ENCODE data around the gene PTTG1IP2. TPM values are rescaled to one million over a fixed set of nuclear protein-coding genes. Genes with fewer than 3 reads are reported as not detected.
A peak's percentile ranks its signal among the peaks of the same experiment; 100 is the strongest.

Gene PTTG1IP2
- polyA plus RNA-seq, 2 of the 4 experiments (the other 2 are of a cell fraction): not detected

DNA sequence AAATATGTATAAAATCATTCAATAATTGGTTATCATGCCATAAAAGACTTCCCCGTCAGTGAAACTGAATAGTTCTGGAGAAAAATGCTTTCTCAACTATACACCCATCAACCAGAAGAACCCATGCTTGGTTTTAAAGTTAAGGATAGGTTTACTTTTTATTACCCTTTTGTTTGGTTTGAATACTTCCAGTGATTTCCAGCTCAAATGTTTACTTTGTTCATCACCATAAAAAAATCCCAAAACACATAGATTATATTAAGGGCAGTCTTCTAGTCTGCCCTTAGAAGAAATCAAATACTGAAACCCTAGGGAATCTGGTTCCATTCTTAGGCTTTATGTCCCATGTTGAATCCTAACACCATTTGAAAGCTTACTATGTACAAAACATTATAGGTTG, 49.2 kb downstream of the PTTG1IP2 start:
- CTCF ChIA-PET: interaction anchor here (1.2 kb wide), 1 partner anchor 9 kb away, joined by 3 read pairs; no protein-coding TSS in a partner anchor
- H3K4me2 ChIP-seq: no peak overlapping the region
- DNase-seq (ENCODE audit: low read depth in 1 of 2, low spot score in 1 of 2): no peak
- 20% methylated on average over 1 of the region's 1 CpG for WGBS (ENCODE audit: missing lambda C conversion rate)
- ATAC-seq: no peak
- no peaks in the 10 kb centered on the region for H3K4me1 ChIP-seq
- TF ChIP-seq KDM5A (IDR thresholded peaks at IDR 0.05) (no peak), MAFK (IDR thresholded peaks at IDR 0.05; ENCODE audit: partially characterized antibody) (no peak), RNF2 (IDR thresholded peaks at IDR 0.05; ENCODE audit: borderline replicate concordance, low read depth) (no peak), HOXB13 (CRISPR knock-in tag; IDR thresholded peaks at IDR 0.05; ENCODE audit: low read depth) (no peak), HES2 (IDR thresholded peaks at IDR 0.05) (no peak), MYC (IDR thresholded peaks at IDR 0.05; ENCODE audit: borderline replicate concordance, low read length) (no peak), BHLHE40 (IDR thresholded peaks at IDR 0.05; ENCODE audit: low read depth, low read length) (no peak), RARB (CRISPR knock-in tag; IDR thresholded peaks at IDR 0.05) (no peak)
- no peaks in the 10 kb centered on the region for H3K9me3 ChIP-seq
- no peak overlapping the region for H3K4me3 ChIP-seq
- FAIRE-seq: peak; percentile 54
- no peak overlapping the region for H3K27ac ChIP-seq
- POLR2A ChIA-PET: no interaction called here

- whole genome bisulfite sequencing (ENCODE audit: missing lambda C conversion rate): 9% methylated on average over 5 of the region's 5 CpGs
- H3K27ac ChIP-seq: no peak overlapping the region
- no peaks in the 10 kb centered on the region for H3K9me3 ChIP-seq
- no peak overlapping the region for H3K4me2 ChIP-seq
- no peak for DNase-seq (ENCODE audit: low read depth in 1 of 2, low spot score in 1 of 2)
- ChIA-PET CTCF (no interaction called here), POLR2A (no interaction called here)
- H3K4me1 ChIP-seq: no peaks in the 10 kb centered on the region
- ATAC-seq: no peak
- TF ChIP-seq MAFK (IDR thresholded peaks at IDR 0.05; ENCODE audit: partially characterized antibody) (no peak), RAD21 (conservative IDR thresholded peaks at IDR 0.05 in 1 of 2, IDR thresholded peaks at IDR 0.05 in 1 of 2) (no peak), KDM5A (IDR thresholded peaks at IDR 0.05) (no peak), ZC3H11A (IDR thresholded peaks at IDR 0.05) (no peak), PHF8 (IDR thresholded peaks at IDR 0.05; ENCODE audit: borderline replicate concordance, low read depth) (no peak), CBX8 (IDR thresholded peaks at IDR 0.05) (no peak), MAX (IDR thresholded peaks at IDR 0.05) (no peak), EHMT2 (IDR thresholded peaks at IDR 0.05; ENCODE audit: low read depth) (no peak), RNF2 (IDR thresholded peaks at IDR 0.05; ENCODE audit: borderline replicate concordance, low read depth) (no peak), ZSCAN20 (CRISPR knock-in tag; IDR thresholded peaks at IDR 0.05) (no peak), NFE2L2 (conservative IDR thresholded peaks at IDR 0.05; ENCODE audit: low read length) (no peak), JUNB (IDR thresholded peaks at IDR 0.05) (no peak), MAZ (IDR thresholded peaks at IDR 0.05; ENCODE audit: borderline replicate concordance, low read depth, low read length) (no peak), EP300 (IDR thresholded peaks at IDR 0.05) (no peak), MYC (IDR thresholded peaks at IDR 0.05; ENCODE audit: borderline replicate concordance, low read length) (no peak), HDAC2 (IDR thresholded peaks at IDR 0.05) (no peak), HMGXB4 (CRISPR knock-in tag; IDR thresholded peaks at IDR 0.05; ENCODE audit: borderline replicate concordance) (no peak), GATA3 (IDR thresholded peaks at IDR 0.05; ENCODE audit: borderline replicate concordance) (no peak)
- no peak overlapping the region for H3K4me3 ChIP-seq
- no peak for FAIRE-seq
These were observed 51.0 kb downstream of the PTTG1IP2 start for GRCh38 chr7:90520484-90520883.

DNA sequence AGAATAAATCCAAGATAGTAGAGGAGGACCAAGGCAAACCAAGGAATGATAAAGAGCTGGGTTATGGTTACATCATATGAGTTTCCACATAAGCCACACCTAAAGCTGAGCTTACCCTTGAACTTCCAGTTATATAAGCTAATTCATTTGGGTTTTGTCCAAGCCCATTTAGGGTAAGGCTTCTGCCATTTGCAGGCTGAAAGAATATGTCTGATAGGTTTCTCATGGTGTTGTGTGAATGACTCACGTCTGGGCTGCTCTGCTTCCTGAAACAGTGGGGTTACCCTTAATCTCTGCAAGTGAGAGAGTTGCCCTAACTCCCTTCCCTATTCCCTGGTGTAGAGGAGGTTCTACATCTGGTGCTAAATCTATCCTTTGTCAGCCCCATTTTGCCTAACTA, 60.8 kb downstream of the PTTG1IP2 start:
- DNase-seq (ENCODE audit: low read depth in 1 of 2, low spot score in 1 of 2): no peak
- Histone ChIP-seq H3K4me2 (no peak overlapping the region), H3K9me3 (no peaks in the 10 kb centered on the region), H3K4me3 (no peak overlapping the region), H3K4me1 (no peaks in the 10 kb centered on the region), H3K27ac (no peak overlapping the region)
- WGBS (ENCODE audit: missing lambda C conversion rate): 0% methylated on average over 1 of the region's 1 CpG
- FAIRE-seq: no peak
- POLR2A ChIA-PET: no interaction called here
- no peak for ATAC-seq
- TF ChIP-seq CBX2 (IDR thresholded peaks at IDR 0.05; ENCODE audit: borderline replicate concordance, low read depth) (no peak), ZNF302 (CRISPR knock-in tag; IDR thresholded peaks at IDR 0.05) (no peak)
- CTCF ChIA-PET: interaction anchor here (0.6 kb wide), 1 partner anchor 11 kb away, joined by 3 read pairs; no protein-coding TSS in a partner anchor

Measured in A549 (cell line).